Activated naive CD8-positive, alpha-beta T cell treated with anti-CD3 and anti-CD28 coated beads, Interleukin-2, amount 50 U/mL, for 16 hours (primary cell): ENCODE measurements around the gene TTC4.

ENCODE experiments used
- DNase-seq: peaks from one replicate; pipeline ENCODE4 v3.0.0-alpha.2; 2020; ENCODE audit warnings: low read depth, low spot score

Gene TTC4

GRCh38 chr1:54705153-54705552 lies 10.5 kb upstream of the TTC4 start:
- no peak for DNase-seq

- no peak for DNase-seq
Measured at GRCh38 chr1:54706419-54706818, 9.2 kb upstream of the TTC4 start.

- DNase-seq, result no peak
Measured at GRCh38 chr1:54708385-54708784, 7.3 kb upstream of the TTC4 start.

GRCh38 chr1:54709547-54710292 lies 5.9 kb upstream of the TTC4 start:
- DNase-seq, result no peak

GRCh38 chr1:54710434-54710833 lies 5.2 kb upstream of the TTC4 start:
- DNase-seq, result no peak

- no peak for DNase-seq
Measured at GRCh38 chr1:54710841-54711240, 4.8 kb upstream of the TTC4 start.

GRCh38 chr1:54711536-54711935 lies 4.1 kb upstream of the TTC4 start:
- DNase-seq, result no peak

GRCh38 chr1:54714881-54715492 lies 674 bp upstream of the TTC4 start:
- DNase-seq, result no peak

GRCh38 chr1:54716299-54717047 lies 812 bp downstream of the TTC4 start:
- DNase-seq, result no peak

GRCh38 chr1:54721719-54722118 lies 6.1 kb downstream of the TTC4 start:
- no peak for DNase-seq

- no peak for DNase-seq
Measured at GRCh38 chr1:54723985-54724384, 8.3 kb downstream of the TTC4 start.

GRCh38 chr1:54724771-54725170 lies 9.1 kb downstream of the TTC4 start:
- no peak for DNase-seq

- no peak for DNase-seq
Measured at GRCh38 chr1:54728027-54728426, 12.4 kb downstream of the TTC4 start.

- DNase-seq, result no peak
Measured at GRCh38 chr1:54736685-54737084, 21.0 kb downstream of the TTC4 start.

GRCh38 chr1:54738244-54738643 lies 22.6 kb downstream of the TTC4 start:
- no peak for DNase-seq

- DNase-seq, result no peak
Measured at GRCh38 chr1:54741531-54741930, 25.9 kb downstream of the TTC4 start.

GRCh38 chr1:54742282-54742681 lies 26.6 kb downstream of the TTC4 start:
- DNase-seq, result no peak

- no peak for DNase-seq
Measured at GRCh38 chr1:54743416-54744226, 28.0 kb downstream of the TTC4 start.

- DNase-seq, result no peak
Measured at GRCh38 chr1:54744696-54745095, 29.0 kb downstream of the TTC4 start.

GRCh38 chr1:54745274-54745673 lies 29.6 kb downstream of the TTC4 start:
- no peak for DNase-seq

- no peak for DNase-seq
Measured at GRCh38 chr1:54745864-54746263, 30.2 kb downstream of the TTC4 start.
